IPS-18a (cell line): ENCODE data around the gene CDC42EP3.
A peak's percentile ranks its signal among the peaks of the same experiment; 100 is the strongest.

Experiments
- H3K27ac ChIP-seq: one replicate; pipeline ENCODE4 v1.5.1; 2013; ENCODE audit warnings: low read length
- H3K27me3 ChIP-seq: one replicate; pipeline ENCODE4 v1.6.1; 2013; ENCODE audit warnings: mild to moderate bottlenecking, low read length; ENCODE audit not compliant: control insufficient read depth, insufficient read depth
- H3K36me3 ChIP-seq: one replicate; pipeline ENCODE4 v1.6.1; 2013; ENCODE audit warnings: low read depth, low read length; ENCODE audit not compliant: control insufficient read depth
- H3K4me1 ChIP-seq: one replicate; pipeline ENCODE4 v1.6.1; 2013; ENCODE audit warnings: low read depth, low read length; ENCODE audit not compliant: control insufficient read depth
- H3K4me3 ChIP-seq: one replicate; pipeline ENCODE4 v1.5.1; 2013; ENCODE audit warnings: low read length
- H3K9ac ChIP-seq: one replicate; pipeline ENCODE4 v1.6.1; 2013; ENCODE audit warnings: mild to moderate bottlenecking, low read length, moderate library complexity
- H3K9me3 ChIP-seq: one replicate; pipeline ENCODE4 v1.6.1; 2013; ENCODE audit warnings: low read depth, low read length; ENCODE audit not compliant: control insufficient read depth

The CDC42EP3 gene

GRCh38 chr2:37671009-37671815 lies at the start of gene CDC42EP3:
TSS of gene CDC42EP3 (minus strand) at chr2:37671642. CDS start at chr2:37646587, 25,055 bp downstream.
- Histone ChIP-seq H3K27ac (no peak within 1 kb of the TSS), H3K4me3 (peak within 1 kb of the TSS; percentile 97), H3K27me3 (peaks cover 6% of the 10 kb centered on the region), H3K4me1 (peaks cover 33% of the 10 kb centered on the region), H3K9me3 (no peaks in the 10 kb centered on the region), H3K9ac (peak within 1 kb of the TSS; percentile 77), H3K36me3 (no peaks in the 10 kb centered on the region)

GRCh38 chr2:37721201-37721560 lies 49.7 kb upstream of the CDC42EP3 start:
- H3K4me1 ChIP-seq = no peaks in the 10 kb centered on the region
- no peaks in the 10 kb centered on the region for H3K9me3 ChIP-seq
- no peak overlapping the region for H3K4me3 ChIP-seq
- no peak overlapping the region for H3K27ac ChIP-seq
- H3K27me3 ChIP-seq = no peaks in the 10 kb centered on the region
- H3K9ac ChIP-seq = no peak overlapping the region
- no peaks in the 10 kb centered on the region for H3K36me3 ChIP-seq

- H3K4me1 ChIP-seq = no peaks in the 10 kb centered on the region
- H3K9ac ChIP-seq = no peak overlapping the region
- no peak overlapping the region for H3K27ac ChIP-seq
- H3K27me3 ChIP-seq = no peaks in the 10 kb centered on the region
- H3K9me3 ChIP-seq = no peaks in the 10 kb centered on the region
- H3K36me3 ChIP-seq = no peaks in the 10 kb centered on the region
- no peak overlapping the region for H3K4me3 ChIP-seq
Observed at GRCh38 chr2:37720533-37721200, 49.2 kb upstream of the CDC42EP3 start.

GRCh38 chr2:37718515-37719161 lies 47.2 kb upstream of the CDC42EP3 start:
- Histone ChIP-seq H3K9me3 (peaks cover 4% of the 10 kb centered on the region), H3K27me3 (no peaks in the 10 kb centered on the region), H3K4me3 (no peak overlapping the region), H3K9ac (no peak overlapping the region), H3K27ac (no peak overlapping the region), H3K4me1 (no peaks in the 10 kb centered on the region), H3K36me3 (no peaks in the 10 kb centered on the region)

GRCh38 chr2:37713258-37713700 lies 41.8 kb upstream of the CDC42EP3 start:
- Histone ChIP-seq H3K4me1 (peaks cover 8% of the 10 kb centered on the region), H3K27ac (no peak overlapping the region)

GRCh38 chr2:37711831-37712230 lies 40.4 kb upstream of the CDC42EP3 start:
- Histone ChIP-seq H3K9me3 (peaks cover 4% of the 10 kb centered on the region), H3K4me1 (peaks cover 8% of the 10 kb centered on the region), H3K9ac (no peak overlapping the region), H3K27me3 (no peaks in the 10 kb centered on the region), H3K36me3 (no peaks in the 10 kb centered on the region), H3K27ac (no peak overlapping the region), H3K4me3 (no peak overlapping the region)

More at GRCh38 chr2:37713258-37713700, 41.8 kb upstream of the CDC42EP3 start:
- Histone ChIP-seq H3K27me3 (no peaks in the 10 kb centered on the region), H3K36me3 (no peaks in the 10 kb centered on the region), H3K9ac (no peak overlapping the region), H3K9me3 (peaks cover 4% of the 10 kb centered on the region), H3K4me3 (no peak overlapping the region)

- Histone ChIP-seq H3K4me3 (no peak overlapping the region), H3K4me1 (peaks cover 8% of the 10 kb centered on the region), H3K36me3 (no peaks in the 10 kb centered on the region), H3K9ac (no peak overlapping the region), H3K9me3 (peaks cover 4% of the 10 kb centered on the region), H3K27me3 (no peaks in the 10 kb centered on the region), H3K27ac (no peak overlapping the region)
Observed at GRCh38 chr2:37711308-37711731, 39.9 kb upstream of the CDC42EP3 start.

GRCh38 chr2:37709111-37709510 lies 37.7 kb upstream of the CDC42EP3 start:
- Histone ChIP-seq H3K4me3 (no peak overlapping the region), H3K27me3 (no peaks in the 10 kb centered on the region), H3K4me1 (peaks cover 8% of the 10 kb centered on the region)

GRCh38 chr2:37708146-37708545 lies 36.7 kb upstream of the CDC42EP3 start:
- H3K9ac ChIP-seq = no peak overlapping the region
- H3K27ac ChIP-seq = no peak overlapping the region
- no peaks in the 10 kb centered on the region for H3K27me3 ChIP-seq
- H3K36me3 ChIP-seq = no peaks in the 10 kb centered on the region
- no peaks in the 10 kb centered on the region for H3K9me3 ChIP-seq
- H3K4me3 ChIP-seq = no peak overlapping the region
- peaks cover 8% of the 10 kb centered on the region for H3K4me1 ChIP-seq

More at GRCh38 chr2:37709111-37709510, 37.7 kb upstream of the CDC42EP3 start:
- Histone ChIP-seq H3K9ac (no peak overlapping the region), H3K27ac (no peak overlapping the region), H3K9me3 (no peaks in the 10 kb centered on the region), H3K36me3 (no peaks in the 10 kb centered on the region)

- H3K4me3 ChIP-seq = no peak overlapping the region
- H3K9ac ChIP-seq = no peak overlapping the region
- no peaks in the 10 kb centered on the region for H3K9me3 ChIP-seq
- peaks cover 8% of the 10 kb centered on the region for H3K4me1 ChIP-seq
- H3K36me3 ChIP-seq = no peaks in the 10 kb centered on the region
- H3K27me3 ChIP-seq = no peaks in the 10 kb centered on the region
- H3K27ac ChIP-seq = no peak overlapping the region
Observed at GRCh38 chr2:37707393-37707792, 36.0 kb upstream of the CDC42EP3 start.

GRCh38 chr2:37706334-37707183 lies 35.1 kb upstream of the CDC42EP3 start:
- Histone ChIP-seq H3K4me1 (peaks cover 5% of the 10 kb centered on the region), H3K9me3 (no peaks in the 10 kb centered on the region), H3K36me3 (no peaks in the 10 kb centered on the region), H3K4me3 (no peak overlapping the region), H3K9ac (no peak overlapping the region), H3K27ac (no peak overlapping the region), H3K27me3 (no peaks in the 10 kb centered on the region)
